ENCODE data around the gene TWIST2.

TWIST2 gene

DNA sequence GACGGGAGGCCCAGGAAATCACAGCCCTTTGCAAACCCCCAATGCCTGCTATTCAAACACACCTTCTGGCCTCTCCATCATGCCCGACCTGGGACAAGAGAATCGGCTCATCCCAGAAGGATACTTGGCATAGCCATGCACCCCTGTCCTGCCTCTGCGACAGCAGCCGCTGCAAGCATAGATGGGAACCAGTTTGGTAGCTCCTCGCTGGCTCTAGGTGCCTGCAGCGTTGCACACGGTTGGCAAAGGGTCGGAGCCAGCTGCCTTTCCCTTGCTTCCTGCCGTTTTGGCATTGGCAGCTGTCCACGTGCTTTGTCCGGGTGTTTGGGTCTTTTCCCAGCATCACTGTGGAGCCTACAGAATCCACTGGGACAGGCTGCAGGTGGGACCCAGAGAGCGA lies 76.9 kb downstream of the TWIST2 start:
- no peak for DNase-seq

DNA sequence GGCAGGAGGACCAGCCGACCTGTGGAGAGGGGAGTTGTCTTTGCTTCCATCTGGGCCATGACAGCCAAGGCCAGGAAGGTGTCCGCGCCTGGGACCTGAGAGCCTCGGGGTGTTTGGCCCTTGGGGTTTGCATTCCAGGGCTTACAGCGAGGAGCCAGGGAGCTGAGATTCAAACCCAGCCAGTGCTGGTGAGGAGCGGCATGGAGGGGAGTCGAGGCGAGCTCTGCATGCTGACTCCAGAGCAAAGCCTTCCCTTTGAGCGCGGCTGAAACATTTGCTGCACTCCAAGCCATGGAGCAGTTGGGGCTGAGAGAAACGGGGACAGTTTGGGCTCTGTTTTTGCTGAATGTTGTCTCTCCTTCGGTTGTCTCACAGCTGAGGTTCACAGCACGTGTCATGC lies 77.4 kb downstream of the TWIST2 start:
- DNase-seq, result no peak

- no peak for DNase-seq
These were observed 78.1 kb downstream of the TWIST2 start for GRCh38 chr2:238925816-238926521.

GRCh38 chr2:238926761-238927611 lies 79.1 kb downstream of the TWIST2 start:
- no peak for DNase-seq

- no peak for DNase-seq
These were observed 80.0 kb downstream of the TWIST2 start for GRCh38 chr2:238927746-238928519.

- DNase-seq, result no peak
These were observed 80.8 kb downstream of the TWIST2 start for GRCh38 chr2:238928520-238929241.

DNA sequence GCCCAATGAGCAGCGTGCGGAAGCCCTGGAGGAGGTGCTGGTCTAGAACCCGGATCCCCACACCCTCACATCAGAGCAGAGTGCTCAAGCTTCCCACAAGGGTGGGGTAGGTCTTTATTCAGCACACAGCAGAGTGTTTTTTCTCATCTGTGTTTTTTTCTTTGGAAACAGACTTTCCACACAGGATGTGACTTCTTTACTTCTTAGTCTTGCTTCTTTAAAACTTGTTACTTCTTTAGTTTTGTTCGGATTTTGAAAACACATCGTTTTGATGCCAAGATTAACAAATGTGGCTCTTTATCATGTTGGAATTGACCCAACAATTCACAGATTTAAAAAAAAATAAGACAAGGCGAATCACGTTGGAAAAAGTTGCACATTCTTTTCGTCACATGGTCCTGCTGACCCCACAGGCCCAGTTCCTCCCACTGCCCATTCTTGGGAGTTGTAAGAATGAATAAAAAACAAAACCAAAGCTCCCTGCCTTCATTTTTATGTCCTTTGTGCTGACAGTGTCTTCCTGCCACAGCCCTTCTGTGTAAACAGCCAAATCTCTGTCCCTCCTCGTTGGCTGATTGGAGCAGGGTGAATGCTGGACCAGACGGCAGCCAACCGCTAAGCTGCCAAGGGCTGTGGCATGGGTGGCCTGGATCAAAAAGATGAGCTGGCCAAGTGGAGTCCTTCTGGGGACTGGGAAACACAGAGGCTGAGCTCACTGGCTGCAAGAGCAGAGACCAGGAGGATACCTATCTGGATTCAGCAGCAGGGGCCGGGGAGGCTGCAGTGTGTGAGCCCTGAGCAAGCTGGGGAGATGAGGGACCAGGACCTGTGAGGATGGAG lies 81.6 kb downstream of the TWIST2 start:
- DNase-seq, result no peak

DNA sequence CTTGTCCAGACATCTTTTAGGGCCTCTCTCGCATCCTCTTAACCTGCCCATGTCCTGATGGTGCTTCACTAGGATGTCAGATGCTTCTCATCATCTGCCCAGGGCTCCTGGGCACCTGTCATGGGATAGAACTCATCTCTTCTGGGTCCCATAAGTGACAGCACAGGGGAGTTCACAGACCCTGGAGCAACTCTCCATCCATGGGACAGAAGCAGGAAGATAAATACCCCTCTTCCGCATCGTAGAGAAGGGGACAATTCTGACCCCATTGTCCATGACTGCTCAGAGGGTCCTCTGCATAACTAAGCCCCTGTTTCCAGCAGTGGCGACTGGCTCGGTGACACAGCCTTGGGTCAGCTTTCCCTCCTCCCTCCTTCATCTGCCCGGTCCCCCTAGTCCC lies 82.3 kb downstream of the TWIST2 start:
- DNase-seq, result no peak

- DNase-seq, result peak; percentile 44
These were observed 88.5 kb downstream of the TWIST2 start for GRCh38 chr2:238936162-238937052.

GRCh38 chr2:238938003-238938400 lies 90.1 kb downstream of the TWIST2 start:
- peak; percentile 42 for DNase-seq

GRCh38 chr2:238938401-238939055 lies 90.6 kb downstream of the TWIST2 start:
- peak; percentile 35 for DNase-seq

GRCh38 chr2:238939074-238939473 lies 91.2 kb downstream of the TWIST2 start:
- DNase-seq, result peak; percentile 24

GRCh38 chr2:238939521-238940403 lies 91.9 kb downstream of the TWIST2 start:
- no peak for DNase-seq

DNA sequence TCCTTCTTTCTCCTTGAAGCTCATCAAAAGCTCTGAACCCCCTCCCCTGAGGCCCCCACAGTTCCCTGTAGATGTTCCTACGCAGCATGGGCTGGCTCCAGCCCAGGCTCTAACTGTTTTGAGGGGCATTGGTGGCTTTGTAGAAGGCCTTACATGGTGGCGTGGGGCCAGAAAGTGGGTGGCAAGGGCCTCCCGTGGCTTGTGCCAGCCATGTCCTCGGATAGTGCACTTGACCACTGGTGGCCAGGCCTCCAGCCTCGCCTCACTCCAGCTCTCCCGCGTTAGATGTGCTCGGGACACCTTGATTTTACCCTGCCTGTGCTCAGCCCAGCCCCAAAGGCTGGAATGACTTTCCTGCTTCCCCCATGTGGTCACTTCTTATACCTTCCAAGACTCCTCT lies 92.9 kb downstream of the TWIST2 start:
- no peak for DNase-seq

DNA sequence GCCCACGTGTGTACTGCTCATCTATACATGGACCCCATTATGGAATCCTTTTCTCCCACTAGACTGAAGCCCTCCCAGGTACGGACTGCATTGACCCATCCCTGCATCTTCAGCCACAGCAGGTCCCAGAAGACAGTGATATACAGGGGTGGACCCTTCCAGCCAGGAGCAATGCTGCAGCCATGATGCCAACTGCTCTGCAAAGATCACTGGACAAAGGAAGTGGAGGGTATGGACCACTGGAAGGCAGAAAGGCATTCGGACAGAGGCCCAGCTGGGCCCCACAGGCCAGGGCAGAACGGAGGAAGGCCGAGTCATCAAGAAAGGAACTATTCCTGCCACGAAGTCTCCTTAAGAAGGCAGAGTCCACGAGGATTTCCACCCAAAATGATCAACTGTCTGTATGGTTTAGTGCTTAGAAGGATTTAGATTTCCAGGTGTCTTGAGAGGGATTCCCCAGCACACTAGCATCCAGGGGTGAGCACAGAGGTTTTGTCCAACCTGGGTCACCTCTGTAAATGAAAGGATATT lies 93.4 kb downstream of the TWIST2 start:
- DNase-seq, result no peak

GRCh38 chr2:238942080-238942725 lies 94.3 kb downstream of the TWIST2 start:
- DNase-seq, result peak; percentile 48

DNA sequence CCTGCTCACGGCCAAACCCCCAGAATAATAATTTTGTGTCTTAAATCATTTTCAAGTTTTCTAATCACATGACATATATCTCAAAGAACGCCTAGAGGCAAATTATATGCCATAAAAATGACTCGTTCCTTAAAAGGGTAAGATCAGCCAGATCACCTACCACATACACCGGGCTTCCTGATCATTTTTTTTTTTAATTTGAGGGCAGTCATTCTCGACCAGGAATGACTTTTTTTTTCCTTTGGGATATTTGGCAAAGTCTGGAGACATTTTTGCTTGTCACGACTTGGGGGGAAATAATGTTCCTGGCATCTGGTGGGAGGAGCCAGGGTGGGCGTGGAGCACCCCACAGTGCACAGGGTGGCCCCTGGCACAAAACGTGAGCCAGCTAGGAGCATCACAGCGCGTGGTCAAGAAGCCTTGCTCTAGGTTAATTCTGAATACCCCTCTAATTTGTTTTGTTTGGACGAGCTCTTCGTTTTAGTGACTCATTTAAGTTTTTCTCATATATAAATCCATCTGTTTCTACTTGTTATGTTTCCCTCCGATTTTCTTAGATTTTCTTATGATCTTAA lies 94.9 kb downstream of the TWIST2 start:
- DNase-seq, result no peak

Measured in activated CD8-positive, alpha-beta memory T cell treated with anti-CD3 and anti-CD28 coated beads for 24 hours (primary cell).